MCF 10A (cell line): ENCODE measurements around the gene EPHB1. TPM values are rescaled to one million over a fixed set of nuclear protein-coding genes. Genes with fewer than 3 reads are reported as not detected.

ENCODE experiments used
- BruUV-seq: library from RNA; stranded (reverse); fragments of 400-500 nt; replicated peaks from 2 replicates; lab custom pipeline; 2021; lab: Mats Ljungman, UMichigan
- CTCF ChIA-PET: fragments of 300-600 bp; sonication (Branson Sonifier 250); formaldehyde crosslinking; extraction: SDS; loops from one replicate; lab custom pipeline; 2021; ENCODE audit warnings: antibody characterized with exemption, inconsistent platforms; lab: Yijun Ruan, JAX
- POLR2A ChIA-PET: fragments of 300-600, 350-650 bp; sonication (Branson Sonifier 250); formaldehyde crosslinking; extraction: SDS; loops from one replicate; lab custom pipeline; 2020; ENCODE audit warnings: antibody characterized with exemption, inconsistent platforms; lab: Yijun Ruan, JAX
- DNase-seq: peaks from one replicate; pipeline ENCODE4 v3.0.0-alpha.2; 2018; ENCODE audit not compliant: unreplicated experiment
- H3K27ac Mint-ChIP-seq: one replicate; pipeline ENCODE4 v1.8.0; 2022; ENCODE audit warnings: mild to moderate bottlenecking, low read depth, mixed read lengths; ENCODE audit not compliant: unreplicated experiment
- H3K27me3 Mint-ChIP-seq: one replicate; pipeline ENCODE4 v1.8.0; 2022; ENCODE audit warnings: mixed read lengths; ENCODE audit not compliant: insufficient read depth, unreplicated experiment
- H3K36me3 Mint-ChIP-seq: one replicate; pipeline ENCODE4 v1.8.0; 2022; ENCODE audit warnings: mild to moderate bottlenecking, moderate library complexity, mixed read lengths; ENCODE audit not compliant: insufficient read depth, unreplicated experiment
- H3K4me1 Mint-ChIP-seq: one replicate; pipeline ENCODE4 v1.8.0; 2022; ENCODE audit warnings: mixed read lengths; ENCODE audit not compliant: insufficient read depth, unreplicated experiment
- H3K4me3 Mint-ChIP-seq: one replicate; pipeline ENCODE4 v1.8.0; 2022; ENCODE audit warnings: mild to moderate bottlenecking, moderate library complexity, mixed read lengths; ENCODE audit not compliant: unreplicated experiment
- H3K9me3 Mint-ChIP-seq: one replicate; pipeline ENCODE4 v1.8.0; 2022; ENCODE audit warnings: mixed read lengths; ENCODE audit not compliant: unreplicated experiment
- intact Hi-C: fragments of 100-400 bp; cut with micrococcal nuclease; formaldehyde crosslinking; loops from 2 replicates; pipeline ENCODE4 v1.14.1; 2022
- total RNA-seq: library from RNA; stranded (reverse); gene quantifications from 2 replicates; pipeline ENCODE4 v1.2.3, GENCODE V29; 2022
- TF ChIP-seq, protein P1 (sequence below): fragments of 200-600 bp; IDR thresholded peaks from one replicate; pipeline ENCODE4 v1.8.0; 2022; ENCODE audit warnings: antibody characterized with exemption, mild to moderate bottlenecking; ENCODE audit not compliant: unreplicated experiment

Gene EPHB1
- total RNA-seq, 1 experiment from 2014 or later: not detected

- CTCF ChIA-PET: interaction anchor here (0.6 to 1.0 kb wide), 2 partner anchors 217 to 1034 kb away, joined by 3 read pairs; no protein-coding TSS in a partner anchor
- POLR2A ChIA-PET: no interaction called here
Observed at GRCh38 chr3:135009014-135009413, 214.0 kb downstream of the EPHB1 start.

DNA sequence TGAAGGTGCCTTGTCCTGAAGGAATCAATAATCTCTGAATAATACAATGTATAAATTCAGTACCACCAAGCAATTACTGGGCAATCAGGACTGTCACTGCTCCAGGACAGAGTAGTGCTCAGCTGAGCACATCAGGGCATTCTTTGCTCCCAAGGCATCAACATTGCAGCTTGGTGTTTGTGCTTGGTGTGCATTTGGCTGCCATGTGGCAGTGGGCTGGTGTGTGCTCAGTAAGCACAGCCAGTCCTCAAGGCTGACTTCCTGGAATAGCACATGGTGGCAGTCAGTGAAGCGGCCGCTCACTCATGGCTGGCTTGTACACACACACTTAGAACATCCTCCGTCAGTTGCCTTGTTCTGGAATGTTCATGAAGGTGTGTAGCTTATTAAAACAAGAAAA is 217.0 kb downstream of the EPHB1 start:
- H3K4me1 Mint-ChIP-seq: no peaks in the 10 kb centered on the region
- H3K27me3 Mint-ChIP-seq: no peaks in the 10 kb centered on the region
- ChIA-PET CTCF (no interaction called here), POLR2A (no interaction called here)
- intact Hi-C loops: no loop called here
- peaks cover 27% of the 10 kb centered on the region for H3K9me3 Mint-ChIP-seq
- BruUV-seq: no TSS peak
- H3K36me3 Mint-ChIP-seq: no peaks in the 10 kb centered on the region
- H3K27ac Mint-ChIP-seq: no peak overlapping the region
- H3K4me3 Mint-ChIP-seq: no peak overlapping the region
- TF ChIP-seq, protein P1, sequence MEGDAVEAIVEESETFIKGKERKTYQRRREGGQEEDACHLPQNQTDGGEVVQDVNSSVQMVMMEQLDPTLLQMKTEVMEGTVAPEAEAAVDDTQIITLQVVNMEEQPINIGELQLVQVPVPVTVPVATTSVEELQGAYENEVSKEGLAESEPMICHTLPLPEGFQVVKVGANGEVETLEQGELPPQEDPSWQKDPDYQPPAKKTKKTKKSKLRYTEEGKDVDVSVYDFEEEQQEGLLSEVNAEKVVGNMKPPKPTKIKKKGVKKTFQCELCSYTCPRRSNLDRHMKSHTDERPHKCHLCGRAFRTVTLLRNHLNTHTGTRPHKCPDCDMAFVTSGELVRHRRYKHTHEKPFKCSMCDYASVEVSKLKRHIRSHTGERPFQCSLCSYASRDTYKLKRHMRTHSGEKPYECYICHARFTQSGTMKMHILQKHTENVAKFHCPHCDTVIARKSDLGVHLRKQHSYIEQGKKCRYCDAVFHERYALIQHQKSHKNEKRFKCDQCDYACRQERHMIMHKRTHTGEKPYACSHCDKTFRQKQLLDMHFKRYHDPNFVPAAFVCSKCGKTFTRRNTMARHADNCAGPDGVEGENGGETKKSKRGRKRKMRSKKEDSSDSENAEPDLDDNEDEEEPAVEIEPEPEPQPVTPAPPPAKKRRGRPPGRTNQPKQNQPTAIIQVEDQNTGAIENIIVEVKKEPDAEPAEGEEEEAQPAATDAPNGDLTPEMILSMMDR: no peak
- DNase-seq: no peak

More at GRCh38 chr3:135009014-135009413, 214.0 kb downstream of the EPHB1 start:
- Mint-ChIP-seq H3K9me3 (peaks cover 38% of the 10 kb centered on the region), H3K4me1 (no peaks in the 10 kb centered on the region), H3K36me3 (no peaks in the 10 kb centered on the region), H3K4me3 (no peak overlapping the region), H3K27me3 (no peaks in the 10 kb centered on the region), H3K27ac (no peak overlapping the region)
- DNase-seq: peak; percentile 5
- TF ChIP-seq, protein P1: no peak
- intact Hi-C loops: no loop called here
- BruUV-seq: no TSS peak

DNA sequence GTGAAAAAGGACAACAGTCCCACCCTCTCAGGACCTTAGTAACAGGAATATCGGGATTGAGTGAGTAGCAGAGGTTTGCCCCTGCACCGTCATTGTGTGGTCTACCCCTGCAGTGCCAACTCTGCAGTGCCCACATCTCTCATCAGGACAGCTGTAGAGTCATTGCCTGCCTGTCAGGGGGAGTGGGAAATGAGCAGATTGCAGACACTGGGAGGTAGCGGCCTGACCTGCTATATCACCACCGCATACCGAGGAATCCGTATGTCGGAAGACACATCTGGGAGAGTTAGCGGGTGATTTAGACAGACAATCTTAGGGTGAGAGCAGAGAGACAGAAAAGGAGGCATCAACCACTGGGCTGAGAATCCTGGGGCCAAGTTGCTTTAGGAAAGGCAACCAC is 218.1 kb downstream of the EPHB1 start:
- peaks cover 20% of the 10 kb centered on the region for H3K9me3 Mint-ChIP-seq
- no peak overlapping the region for H3K27ac Mint-ChIP-seq
- intact Hi-C loops: no loop called here
- no TSS peak for BruUV-seq
- POLR2A ChIA-PET: no interaction called here
- TF ChIP-seq, protein P1: no peak
- no peaks in the 10 kb centered on the region for H3K27me3 Mint-ChIP-seq
- no peak overlapping the region for H3K4me3 Mint-ChIP-seq
- H3K36me3 Mint-ChIP-seq: no peaks in the 10 kb centered on the region
- CTCF ChIA-PET: no interaction called here
- no peak for DNase-seq
- no peaks in the 10 kb centered on the region for H3K4me1 Mint-ChIP-seq

- POLR2A ChIA-PET: no interaction called here
- no peak for DNase-seq
- CTCF ChIA-PET: no interaction called here
- BruUV-seq: no TSS peak
- Mint-ChIP-seq H3K27ac (no peak overlapping the region), H3K36me3 (no peaks in the 10 kb centered on the region), H3K27me3 (no peaks in the 10 kb centered on the region), H3K4me1 (no peaks in the 10 kb centered on the region), H3K4me3 (no peak overlapping the region), H3K9me3 (peaks cover 20% of the 10 kb centered on the region)
- TF ChIP-seq, protein P1: no peak
- intact Hi-C loops: no loop called here
Observed at GRCh38 chr3:135014566-135014965, 219.5 kb downstream of the EPHB1 start.
